Loucy (cell line): Measurements from ENCODE around the gene NDUFAF2.

Experiments
- H2AFZ ChIP-seq: fragments of 200-600 bp; sonication (generic); 2 replicates; pipeline ENCODE4 v1.6.0; 2016; ENCODE audit warnings: antibody characterized with exemption, mild to moderate bottlenecking, low read length, moderate library complexity
- H3F3A ChIP-seq: fragments of 200-600 bp; 2 replicates; pipeline ENCODE4 v1.6.0; 2016; ENCODE audit warnings: antibody characterized with exemption, low read depth, mild to moderate bottlenecking
- H3K27me3 ChIP-seq: fragments of 200-600 bp; sonication (generic); 2 replicates; pipeline ENCODE4 v1.6.1; 2014; ENCODE audit warnings: low read length, mild to moderate bottlenecking; ENCODE audit not compliant: insufficient read depth, poor library complexity, severe bottlenecking
- H3K36me3 ChIP-seq: fragments of 200-600 bp; sonication (generic); 2 replicates; pipeline ENCODE4 v1.6.1; 2016; ENCODE audit warnings: low read length; ENCODE audit not compliant: insufficient read depth
- H3K4me1 ChIP-seq: fragments of 200-600 bp; sonication (generic); 2 replicates; pipeline ENCODE4 v1.5.1; 2014; ENCODE audit warnings: low read length, mild to moderate bottlenecking; ENCODE audit not compliant: insufficient read depth, poor library complexity, severe bottlenecking
- H3K4me2 ChIP-seq: fragments of 200-600 bp; sonication (generic); 2 replicates; pipeline ENCODE4 v1.6.0; 2014; ENCODE audit warnings: antibody characterized with exemption, low read length, low read depth, mild to moderate bottlenecking; ENCODE audit not compliant: poor library complexity, severe bottlenecking
- H3K4me3 ChIP-seq: fragments of 200-600 bp; sonication (generic); 2 replicates; pipeline ENCODE4 v1.5.1; 2014; ENCODE audit warnings: low read length, mild to moderate bottlenecking, mixed read lengths; ENCODE audit not compliant: poor library complexity, severe bottlenecking
- H3K79me2 ChIP-seq: fragments of 200-600 bp; sonication (generic); 2 replicates; pipeline ENCODE4 v1.6.1; 2014; ENCODE audit warnings: low read length; ENCODE audit not compliant: insufficient read depth
- H3K9ac ChIP-seq: fragments of 200-600 bp; sonication (generic); 2 replicates; pipeline ENCODE4 v1.6.0; 2014; ENCODE audit warnings: mild to moderate bottlenecking, low read depth, low read length, moderate library complexity; ENCODE audit not compliant: poor library complexity, severe bottlenecking
- H3K9me2 ChIP-seq: fragments of 200-600 bp; sonication (generic); replicated peaks from 2 replicates; pipeline ENCODE4 v1.6.1; 2016; ENCODE audit warnings: low read depth, low read length, mixed read lengths
- H3K9me3 ChIP-seq: fragments of 200-600 bp; sonication (generic); 2 replicates; pipeline ENCODE4 v1.6.1; 2014; ENCODE audit warnings: mild to moderate bottlenecking, antibody characterized with exemption, low read length, low read depth; ENCODE audit not compliant: insufficient read depth
- H4K20me1 ChIP-seq: fragments of 200-600 bp; sonication (generic); 2 replicates; pipeline ENCODE4 v1.6.0; 2014; ENCODE audit warnings: antibody characterized with exemption, low read length, mild to moderate bottlenecking; ENCODE audit not compliant: insufficient read depth, poor library complexity, severe bottlenecking
- EZH2phosphoT487 ChIP-seq: fragments of 200-600 bp; IDR thresholded peaks from 2 replicates; pipeline ENCODE4 v1.6.1; 2018; ENCODE audit warnings: antibody characterized with exemption, mild to moderate bottlenecking, moderate library complexity, borderline replicate concordance
- TF ChIP-seq, protein P1 (sequence below): fragments of 200-600 bp; sonication (generic); conservative IDR thresholded peaks from 2 replicates; pipeline ENCODE4 v1.5.1; 2014; ENCODE audit warnings: mild to moderate bottlenecking, antibody characterized with exemption, low read length

The NDUFAF2 gene

DNA sequence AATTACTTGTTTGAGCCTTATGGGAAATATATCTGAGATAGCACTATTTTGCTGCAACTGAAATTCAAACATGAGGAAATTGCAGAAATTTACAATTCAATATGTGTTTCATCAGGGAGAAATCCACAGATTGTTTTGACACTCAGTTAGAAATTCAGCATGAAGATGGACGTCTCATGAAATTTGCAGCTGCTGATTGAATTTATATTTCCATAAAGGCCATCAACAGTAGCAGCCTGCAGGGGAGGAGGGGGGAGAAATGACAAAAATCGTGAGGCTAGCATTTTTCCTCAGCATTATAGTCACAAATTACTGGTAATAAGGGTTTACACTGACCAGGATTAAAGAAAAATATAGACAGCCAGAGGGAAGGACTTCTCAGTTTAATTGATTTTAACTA, 81.0 kb downstream of the NDUFAF2 start:
- Histone ChIP-seq H3K36me3 (no peaks in the 10 kb centered on the region), H3K4me3 (no peak overlapping the region), H4K20me1 (no peaks in the 10 kb centered on the region), H3K4me2 (no peak overlapping the region), H3K79me2 (no peaks in the 10 kb centered on the region), H3K4me1 (no peaks in the 10 kb centered on the region), H2AFZ (no peak overlapping the region), H3K9me2 (no peaks in the 10 kb centered on the region), H3F3A (no peaks in the 10 kb centered on the region), H3K27me3 (no peaks in the 10 kb centered on the region), H3K9me3 (no peaks in the 10 kb centered on the region), H3K9ac (no peak overlapping the region)
- no peak for TF ChIP-seq EZH2phosphoT487
- TF ChIP-seq, protein P1, sequence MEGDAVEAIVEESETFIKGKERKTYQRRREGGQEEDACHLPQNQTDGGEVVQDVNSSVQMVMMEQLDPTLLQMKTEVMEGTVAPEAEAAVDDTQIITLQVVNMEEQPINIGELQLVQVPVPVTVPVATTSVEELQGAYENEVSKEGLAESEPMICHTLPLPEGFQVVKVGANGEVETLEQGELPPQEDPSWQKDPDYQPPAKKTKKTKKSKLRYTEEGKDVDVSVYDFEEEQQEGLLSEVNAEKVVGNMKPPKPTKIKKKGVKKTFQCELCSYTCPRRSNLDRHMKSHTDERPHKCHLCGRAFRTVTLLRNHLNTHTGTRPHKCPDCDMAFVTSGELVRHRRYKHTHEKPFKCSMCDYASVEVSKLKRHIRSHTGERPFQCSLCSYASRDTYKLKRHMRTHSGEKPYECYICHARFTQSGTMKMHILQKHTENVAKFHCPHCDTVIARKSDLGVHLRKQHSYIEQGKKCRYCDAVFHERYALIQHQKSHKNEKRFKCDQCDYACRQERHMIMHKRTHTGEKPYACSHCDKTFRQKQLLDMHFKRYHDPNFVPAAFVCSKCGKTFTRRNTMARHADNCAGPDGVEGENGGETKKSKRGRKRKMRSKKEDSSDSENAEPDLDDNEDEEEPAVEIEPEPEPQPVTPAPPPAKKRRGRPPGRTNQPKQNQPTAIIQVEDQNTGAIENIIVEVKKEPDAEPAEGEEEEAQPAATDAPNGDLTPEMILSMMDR, result no peak

- H3K9ac ChIP-seq, result no peak overlapping the region
Observed at GRCh38 chr5:61028382-61028781, 83.4 kb downstream of the NDUFAF2 start.

GRCh38 chr5:61029456-61030162, 84.6 kb downstream of the NDUFAF2 start:
- Histone ChIP-seq H3K36me3 (no peaks in the 10 kb centered on the region), H3K79me2 (no peaks in the 10 kb centered on the region), H2AFZ (no peak overlapping the region), H4K20me1 (no peaks in the 10 kb centered on the region), H3K4me2 (no peak overlapping the region), H3K4me1 (no peaks in the 10 kb centered on the region), H3K9me2 (no peaks in the 10 kb centered on the region), H3K9me3 (no peaks in the 10 kb centered on the region), H3K27me3 (no peaks in the 10 kb centered on the region), H3F3A (no peaks in the 10 kb centered on the region), H3K4me3 (no peak overlapping the region), H3K9ac (no peak overlapping the region)
- TF ChIP-seq EZH2phosphoT487, result no peak
- TF ChIP-seq, protein P1, result no peak

More at GRCh38 chr5:61028382-61028781, 83.4 kb downstream of the NDUFAF2 start:
- H3K4me1 ChIP-seq, result no peaks in the 10 kb centered on the region
- H3K9me2 ChIP-seq, result no peaks in the 10 kb centered on the region
- H2AFZ ChIP-seq, result no peak overlapping the region
- no peak for TF ChIP-seq EZH2phosphoT487
- TF ChIP-seq, protein P1, result no peak
- H3K36me3 ChIP-seq, result no peaks in the 10 kb centered on the region
- no peak overlapping the region for H3K4me2 ChIP-seq
- no peak overlapping the region for H3K4me3 ChIP-seq
- H3K9me3 ChIP-seq, result no peaks in the 10 kb centered on the region
- no peaks in the 10 kb centered on the region for H3K27me3 ChIP-seq
- H3K79me2 ChIP-seq, result no peaks in the 10 kb centered on the region
- no peaks in the 10 kb centered on the region for H3F3A ChIP-seq
- no peaks in the 10 kb centered on the region for H4K20me1 ChIP-seq
